GM12892 (cell line): ENCODE results near the gene MXRA7.

ENCODE experiments used
- DNase-seq: peaks from one replicate; pipeline ENCODE4 v3.0.0; 2011; ENCODE audit not compliant: insufficient read length
- FAIRE-seq: peaks from 2 replicates; lab custom pipeline; 2011; peaks lifted over from hg19 to GRCh38; lab: Jason Lieb, UNC
- POLR2A ChIP-seq: IDR thresholded peaks from 2 replicates; pipeline ENCODE4 v1.6.1; 2011; ENCODE audit warnings: low read depth, low read length, control low read depth
- POLR2AphosphoS5 ChIP-seq: IDR thresholded peaks from 2 replicates; pipeline ENCODE4 v1.6.1; 2011; ENCODE audit warnings: low read depth, low read length, control low read depth
- TAF1 ChIP-seq: IDR thresholded peaks from 2 replicates; pipeline ENCODE4 v1.6.1; 2011; ENCODE audit warnings: low read depth, mild to moderate bottlenecking, control low read depth, low read length, borderline replicate concordance

The MXRA7 gene

GRCh38 chr17:76673729-76674128 lies 37.0 kb downstream of the MXRA7 start:
- TF ChIP-seq POLR2A (no peak), TAF1 (no peak), POLR2AphosphoS5 (no peak)
- no peak for FAIRE-seq
- DNase-seq: no peak

GRCh38 chr17:76672892-76673291 lies 37.9 kb downstream of the MXRA7 start:
- TF ChIP-seq POLR2AphosphoS5 (no peak), POLR2A (no peak), TAF1 (no peak)
- FAIRE-seq (no peak), DNase-seq (no peak)

- TF ChIP-seq POLR2A: no peak
- TF ChIP-seq TAF1: no peak
- TF ChIP-seq POLR2AphosphoS5: no peak
- FAIRE-seq: no peak
- DNase-seq: no peak
Observed at GRCh38 chr17:76672270-76672851, 38.4 kb downstream of the MXRA7 start.

GRCh38 chr17:76671912-76672262 lies 38.9 kb downstream of the MXRA7 start:
- TF ChIP-seq POLR2A: peak; percentile 76
- TF ChIP-seq POLR2AphosphoS5: peak; percentile 72
- TF ChIP-seq TAF1: 0 out of 2 replicates have a peak, but pooled peaks have one; percentile 9
- DNase-seq (no peak), FAIRE-seq (no peak)

GRCh38 chr17:76671123-76671911 lies 39.4 kb downstream of the MXRA7 start:
- DNase-seq: peak; percentile 95
- FAIRE-seq: peak; percentile 95
- TF ChIP-seq POLR2A (no peak; the same call in 1 of the 2 replicates), POLR2AphosphoS5 (peak; percentile 23; the same call in 1 of the 2 replicates)

GRCh38 chr17:76670718-76671122 lies 40.0 kb downstream of the MXRA7 start:
- DNase-seq (no peak), FAIRE-seq (no peak)
- TF ChIP-seq TAF1 (no peak), POLR2A (no peak), POLR2AphosphoS5 (no peak)

GRCh38 chr17:76670020-76670717 lies 40.6 kb downstream of the MXRA7 start:
- FAIRE-seq (no peak), DNase-seq (no peak)
- TF ChIP-seq POLR2AphosphoS5 (no peak), POLR2A (no peak), TAF1 (no peak)

GRCh38 chr17:76667786-76668453 lies 42.8 kb downstream of the MXRA7 start:
- TF ChIP-seq TAF1 (no peak), POLR2AphosphoS5 (no peak), POLR2A (no peak)
- FAIRE-seq: no peak

GRCh38 chr17:76667491-76667755 lies 43.3 kb downstream of the MXRA7 start:
- no peak for DNase-seq
- FAIRE-seq: no peak
- no peak for TF ChIP-seq TAF1
- TF ChIP-seq POLR2A: no peak
- no peak for TF ChIP-seq POLR2AphosphoS5

More at GRCh38 chr17:76667786-76668453, 42.8 kb downstream of the MXRA7 start:
- no peak for DNase-seq

- FAIRE-seq (no peak), DNase-seq (no peak)
- TF ChIP-seq POLR2AphosphoS5: no peak
- no peak for TF ChIP-seq POLR2A
- no peak for TF ChIP-seq TAF1
Observed at GRCh38 chr17:76660656-76661042, 50.1 kb downstream of the MXRA7 start.

- no peak for FAIRE-seq
- DNase-seq: no peak
- TF ChIP-seq TAF1 (no peak), POLR2A (no peak), POLR2AphosphoS5 (no peak)
Observed at GRCh38 chr17:76659928-76660655, 50.7 kb downstream of the MXRA7 start.
